Keratinocyte (primary cell): ENCODE results near the gene NMRAL1. TPM values are rescaled to one million over a fixed set of nuclear protein-coding genes. Genes with fewer than 3 reads are reported as not detected.

Experiments
- DNase-seq: peaks from one replicate; pipeline ENCODE4 v3.0.0-alpha.2; 2011; ENCODE audit warnings: low read depth, missing footprints, low spot score
- FAIRE-seq: peaks from 2 replicates; lab custom pipeline; 2011; peaks lifted over from hg19 to GRCh38; lab: Jason Lieb, UNC
- H2AFZ ChIP-seq: 2 replicates; pipeline ENCODE4 v1.6.0; 2012; ENCODE audit warnings: low read length, control low read depth, inconsistent platforms; ENCODE audit not compliant: control insufficient read depth
- H3K27ac ChIP-seq: 2 replicates; pipeline ENCODE4 v1.5.1; 2011; ENCODE audit warnings: low read length; ENCODE audit not compliant: control insufficient read depth, insufficient read depth
- H3K27me3 ChIP-seq: 3 replicates; pipeline ENCODE4 v1.6.0; 2011; ENCODE audit warnings: low read length; ENCODE audit not compliant: control insufficient read depth, insufficient read depth; ENCODE audit errors: extremely low read depth
- H3K36me3 ChIP-seq, 2 experiments: 2 replicates in 1 of 2; 3 replicates in 1 of 2; pipeline ENCODE4 v1.5.1; 2011; ENCODE audit warnings: low read length in 2 of 2, mild to moderate bottlenecking in 1 of 2; ENCODE audit not compliant: control insufficient read depth in 2 of 2, insufficient read depth in 2 of 2; ENCODE audit errors: extremely low read depth in 1 of 2
- H3K4me1 ChIP-seq: 3 replicates; pipeline ENCODE4 v1.5.1; 2011; ENCODE audit warnings: low read length; ENCODE audit not compliant: control insufficient read depth, insufficient read depth; ENCODE audit errors: extremely low read depth
- H3K4me2 ChIP-seq: 3 replicates; pipeline ENCODE4 v1.6.0; 2011; ENCODE audit warnings: low read depth, low read length; ENCODE audit not compliant: control insufficient read depth, insufficient read depth; ENCODE audit errors: extremely low read depth
- H3K4me3 ChIP-seq, 3 experiments: fragments of 200-600 bp in 1 of 3; sonication (generic) in 1 of 3; 2 replicates in 2 of 3; 3 replicates in 1 of 3; pipeline ENCODE4 v1.5.1; 2011 to 2016; ENCODE audit warnings: low read length in 3 of 3, mild to moderate bottlenecking in 3 of 3, control low read depth in 2 of 3, inconsistent platforms in 1 of 3, low read depth in 1 of 3, mixed read lengths in 1 of 3, mixed run types in 1 of 3, moderate library complexity in 1 of 3; ENCODE audit not compliant: control insufficient read depth in 2 of 3, insufficient read depth in 2 of 3; ENCODE audit errors: extremely low read depth in 1 of 3
- H3K79me2 ChIP-seq: 2 replicates; pipeline ENCODE4 v1.6.0; 2012; ENCODE audit warnings: low read length; ENCODE audit not compliant: control insufficient read depth, insufficient read depth
- H3K9ac ChIP-seq: 3 replicates; pipeline ENCODE4 v1.6.0; 2011; ENCODE audit warnings: low read length; ENCODE audit not compliant: control insufficient read depth, insufficient read depth; ENCODE audit errors: extremely low read depth
- H3K9me1 ChIP-seq: 3 replicates; pipeline ENCODE4 v1.6.0; 2011; ENCODE audit warnings: low read length; ENCODE audit not compliant: control insufficient read depth, insufficient read depth; ENCODE audit errors: extremely low read depth
- H3K9me3 ChIP-seq: 2 replicates; pipeline ENCODE4 v1.5.1; 2012; ENCODE audit warnings: low read depth, low read length; ENCODE audit not compliant: control insufficient read depth
- H4K20me1 ChIP-seq: 3 replicates; pipeline ENCODE4 v1.6.0; 2011; ENCODE audit warnings: low read length; ENCODE audit not compliant: control insufficient read depth, insufficient read depth; ENCODE audit errors: extremely low read depth
- CTCF ChIP-seq, 3 experiments: IDR thresholded peaks in 1 of 3; conservative IDR thresholded peaks in 1 of 3; optimal IDR thresholded peaks in 1 of 3; 2 replicates in 2 of 3; 3 replicates in 1 of 3; pipeline versions ENCODE3 to v1.5.1; 2011; ENCODE audit warnings: low read length in 3 of 3, mild to moderate bottlenecking in 3 of 3, moderate library complexity in 2 of 3, control low read depth in 1 of 3, inconsistent platforms in 1 of 3; ENCODE audit not compliant: insufficient read depth in 2 of 3; ENCODE audit errors: extremely low read depth in 1 of 3
- EZH2 ChIP-seq: IDR thresholded peaks from one replicate; pipeline ENCODE4 v1.6.1; 2012; ENCODE audit warnings: inconsistent platforms, mild to moderate bottlenecking, low read length, moderate library complexity
- dilution Hi-C: fragments of 300-500 bp; cut with MboI; formaldehyde crosslinking; loops from one replicate; pipeline ENCODE4 v1.7.0; 2020; ENCODE audit warnings: low sequenced_read_pairs; ENCODE audit not compliant: extremely low pct_ligation_motif_present
- polyA plus RNA-seq, 5 experiments: library from polyadenylated mRNA; depleted of rRNA in 3 of 5; stranded (reverse) in 3 of 5; stranded (forward) in 1 of 5; unstranded in 1 of 5; fragments of >200 nt; gene quantifications; 1 replicate in 1 of 5; 2 replicates in 3 of 5; 3 replicates in 1 of 5; pipeline versions ENCODE4 v1.2.1 to v1.2.3, GENCODE V29; 2011 to 2012; ENCODE audit warnings: missing spikeins in 2 of 5, low read depth in 1 of 5, low replicate concordance in 1 of 5

NMRAL1 gene
- polyA plus RNA-seq, 1 donor (not counting 4 experiments of a cell fraction or from before 2014, with no cell fraction given) = 39.5 TPM

DNA sequence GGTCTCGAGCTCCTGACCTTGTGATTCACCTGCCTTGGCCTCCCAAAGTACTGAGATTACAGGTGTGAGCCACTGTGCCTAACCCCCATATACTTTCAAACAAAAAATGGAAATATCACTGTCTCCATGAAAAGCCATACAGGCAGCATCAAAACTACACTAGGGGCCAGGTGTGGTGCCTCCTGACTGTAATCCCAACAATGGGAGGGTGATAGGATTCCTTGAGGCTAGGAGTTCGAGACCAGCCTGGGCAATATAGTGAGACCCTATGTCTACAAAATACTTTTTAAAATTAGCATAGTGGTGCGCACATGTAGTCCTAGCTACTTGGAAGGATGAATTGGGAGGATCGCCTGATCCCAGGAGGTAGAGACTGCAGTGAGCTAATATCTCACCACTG is 17.5 kb upstream of the NMRAL1 start:
- H2AFZ ChIP-seq = no peak overlapping the region
- dilution Hi-C loops = no loop called here
- H3K4me1 ChIP-seq = peaks cover 65% of the 10 kb centered on the region
- peaks cover 49% of the 10 kb centered on the region for H3K79me2 ChIP-seq
- no peak for DNase-seq
- no peak overlapping the region for H3K4me3 ChIP-seq
- H3K9ac ChIP-seq = no peak overlapping the region
- no peak for FAIRE-seq
- no peak overlapping the region for H3K4me2 ChIP-seq
- no peaks in the 10 kb centered on the region for H3K9me3 ChIP-seq
- TF ChIP-seq EZH2 (no peak), CTCF (optimal IDR thresholded peaks at IDR 0.05 in 1 of 3, IDR thresholded peaks at IDR 0.05 in 1 of 3, conservative IDR thresholded peaks at IDR 0.05 in 1 of 3; ENCODE audit: extremely low read depth in 1 of 3, insufficient read depth in 2 of 3, low read length in 3 of 3) (no peak)
- peaks cover 3 to 31% of the 10 kb centered on the region in 2 experiments for H3K36me3 ChIP-seq
- peaks cover 2% of the 10 kb centered on the region for H3K9me1 ChIP-seq
- no peaks in the 10 kb centered on the region for H4K20me1 ChIP-seq
- H3K27ac ChIP-seq = no peak overlapping the region
- H3K27me3 ChIP-seq = no peaks in the 10 kb centered on the region

DNA sequence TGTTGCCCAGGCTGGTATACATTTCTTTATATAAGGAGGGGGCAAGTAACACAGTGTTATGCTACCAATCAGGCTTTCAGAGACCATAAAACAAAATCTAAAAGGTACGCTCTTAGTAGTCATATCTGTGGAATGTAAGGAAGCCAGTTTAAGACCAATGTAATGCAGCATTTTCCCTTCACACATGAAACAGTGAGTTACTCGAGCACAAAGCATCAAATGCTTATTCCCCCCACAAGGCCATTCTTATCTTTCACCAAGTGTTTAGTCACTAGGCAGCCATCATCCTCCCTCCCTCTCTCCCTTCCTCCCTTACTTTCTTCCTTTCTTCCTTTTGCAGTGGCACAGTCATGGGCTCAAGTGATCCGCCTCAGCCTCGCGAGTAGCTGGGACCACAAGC is 14.6 kb upstream of the NMRAL1 start:
- Histone ChIP-seq H3K79me2 (peaks cover 74% of the 10 kb centered on the region), H3K4me3 (no peak overlapping the region), H4K20me1 (no peaks in the 10 kb centered on the region), H3K9ac (peak overlapping the region; percentile 4), H3K4me2 (peak overlapping the region; percentile 26), H3K4me1 (peaks cover 39% of the 10 kb centered on the region), H2AFZ (no peak overlapping the region), H3K27ac (peak overlapping the region; percentile 65), H3K9me1 (peaks cover 2% of the 10 kb centered on the region), H3K9me3 (no peaks in the 10 kb centered on the region), H3K36me3 (peaks cover 9 to 42% of the 10 kb centered on the region in 2 experiments), H3K27me3 (no peaks in the 10 kb centered on the region)
- dilution Hi-C loops = no loop called here
- peak; percentile 56 for FAIRE-seq
- TF ChIP-seq EZH2 (no peak), CTCF (optimal IDR thresholded peaks at IDR 0.05 in 1 of 3, IDR thresholded peaks at IDR 0.05 in 1 of 3, conservative IDR thresholded peaks at IDR 0.05 in 1 of 3; ENCODE audit: extremely low read depth in 1 of 3, insufficient read depth in 2 of 3, low read length in 3 of 3) (no peak)
- no peak for DNase-seq
